ENCODE results near the gene CNTN4.

The CNTN4 gene

GRCh38 chr3:2356298-2356950 lies 257.8 kb downstream of the CNTN4 start:
- Histone ChIP-seq H4K20me1 (ENCODE audit: insufficient read depth, low read length) (no peaks in the 10 kb centered on the region), H3K9me3 (ENCODE audit: insufficient read depth, low read length, severe bottlenecking) (no peaks in the 10 kb centered on the region), H3K4me3 (ENCODE audit: low read depth in 1 of 2, low read length in 2 of 2) (no peak overlapping the region), H3K79me2 (ENCODE audit: insufficient read depth, low read length) (no peaks in the 10 kb centered on the region), H3K9ac (ENCODE audit: low read depth, low read length) (no peak overlapping the region), H3K4me1 (ENCODE audit: insufficient read depth, low read length) (no peaks in the 10 kb centered on the region), H3K36me3 (ENCODE audit: insufficient read depth, low read length) (no peaks in the 10 kb centered on the region), H2AFZ (ENCODE audit: low read depth, low read length) (no peak overlapping the region), H3K27ac (ENCODE audit: low read length) (no peak overlapping the region), H3K4me2 (ENCODE audit: insufficient read depth, low read length) (no peak overlapping the region), H3K27me3 (ENCODE audit: insufficient read depth, low read length, poor library complexity) (no peaks in the 10 kb centered on the region)
- TF ChIP-seq EZH2 (IDR thresholded peaks at IDR 0.05; ENCODE audit: borderline replicate concordance, low read depth, low read length, severe bottlenecking) (no peak), CTCF (IDR thresholded peaks at IDR 0.05; ENCODE audit: borderline replicate concordance, extremely low read depth, low read length, poor library complexity, severe bottlenecking) (no peak)
- ATAC-seq (ENCODE audit: insufficient read depth, low read depth) (no peak), DNase-seq (no peak)

- Histone ChIP-seq H3K27me3 (ENCODE audit: insufficient read depth, low read length, poor library complexity) (no peaks in the 10 kb centered on the region), H4K20me1 (ENCODE audit: insufficient read depth, low read length) (no peaks in the 10 kb centered on the region), H3K9me3 (ENCODE audit: insufficient read depth, low read length, severe bottlenecking) (no peaks in the 10 kb centered on the region), H2AFZ (ENCODE audit: low read depth, low read length) (no peak overlapping the region), H3K4me3 (ENCODE audit: low read depth in 1 of 2, low read length in 2 of 2) (no peak overlapping the region), H3K4me1 (ENCODE audit: insufficient read depth, low read length) (no peaks in the 10 kb centered on the region), H3K9ac (ENCODE audit: low read depth, low read length) (no peak overlapping the region), H3K27ac (ENCODE audit: low read length) (no peak overlapping the region), H3K36me3 (ENCODE audit: insufficient read depth, low read length) (no peaks in the 10 kb centered on the region), H3K4me2 (ENCODE audit: insufficient read depth, low read length) (no peak overlapping the region), H3K79me2 (ENCODE audit: insufficient read depth, low read length) (no peaks in the 10 kb centered on the region)
- TF ChIP-seq CTCF (IDR thresholded peaks at IDR 0.05; ENCODE audit: borderline replicate concordance, extremely low read depth, low read length, poor library complexity, severe bottlenecking) (no peak), EZH2 (IDR thresholded peaks at IDR 0.05; ENCODE audit: borderline replicate concordance, low read depth, low read length, severe bottlenecking) (no peak)
- DNase-seq (no peak), ATAC-seq (ENCODE audit: insufficient read depth, low read depth) (no peak)
Measured at GRCh38 chr3:2360815-2361214, 262.1 kb downstream of the CNTN4 start.

- no peak overlapping the region for H3K9ac ChIP-seq (ENCODE audit: low read depth, low read length)
- no peak overlapping the region for H3K4me3 ChIP-seq (ENCODE audit: low read depth in 1 of 2, low read length in 2 of 2)
- no peaks in the 10 kb centered on the region for H3K36me3 ChIP-seq (ENCODE audit: insufficient read depth, low read length)
- no peaks in the 10 kb centered on the region for H4K20me1 ChIP-seq (ENCODE audit: insufficient read depth, low read length)
- H3K4me1 ChIP-seq (ENCODE audit: insufficient read depth, low read length): no peaks in the 10 kb centered on the region
- H3K4me2 ChIP-seq (ENCODE audit: insufficient read depth, low read length): no peak overlapping the region
- no peak for DNase-seq
- H3K27ac ChIP-seq (ENCODE audit: low read length): no peak overlapping the region
- TF ChIP-seq CTCF (IDR thresholded peaks at IDR 0.05; ENCODE audit: borderline replicate concordance, extremely low read depth, low read length, poor library complexity, severe bottlenecking): no peak
- no peak for TF ChIP-seq EZH2 (IDR thresholded peaks at IDR 0.05; ENCODE audit: borderline replicate concordance, low read depth, low read length, severe bottlenecking)
- no peaks in the 10 kb centered on the region for H3K27me3 ChIP-seq (ENCODE audit: insufficient read depth, low read length, poor library complexity)
- no peaks in the 10 kb centered on the region for H3K79me2 ChIP-seq (ENCODE audit: insufficient read depth, low read length)
- ATAC-seq (ENCODE audit: insufficient read depth, low read depth): no peak
- no peaks in the 10 kb centered on the region for H3K9me3 ChIP-seq (ENCODE audit: insufficient read depth, low read length, severe bottlenecking)
- no peak overlapping the region for H2AFZ ChIP-seq (ENCODE audit: low read depth, low read length)
Measured at GRCh38 chr3:2362122-2362521, 263.5 kb downstream of the CNTN4 start.

All from DND-41 (cell line).